ENCODE results near the gene ZFAND2A.
"Not testable (repeated sequence)": the region's sequence is repeated elsewhere in the genome, so short reads cannot be mapped to it uniquely, and the experiment has no call there.

Gene ZFAND2A

DNA sequence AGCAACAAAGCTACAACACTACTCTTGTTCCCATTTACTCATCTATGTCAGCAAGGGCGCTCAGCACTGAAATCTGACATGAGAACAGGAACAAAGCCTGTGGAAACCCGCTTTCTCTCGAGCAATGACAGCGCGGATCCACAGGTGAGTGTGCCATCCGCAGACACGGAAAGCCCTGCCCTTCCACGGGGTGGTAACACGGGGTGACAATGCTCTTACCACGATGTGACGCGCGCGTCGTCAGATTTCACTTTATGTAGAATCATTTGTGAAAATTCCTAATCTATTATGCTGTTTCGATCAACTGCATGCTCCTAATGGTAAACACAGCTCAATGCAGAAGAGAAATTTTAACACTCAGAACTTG is 34.4 kb downstream of the ZFAND2A start:
- Mint-ChIP-seq H3K36me3 (no peaks in the 10 kb centered on the region), H3K9me3 (ENCODE audit: low read depth) (no peaks in the 10 kb centered on the region), H3K27me3 (no peaks in the 10 kb centered on the region), H3K4me3 (no peak overlapping the region), H3K27ac (no peak overlapping the region), H3K4me1 (ENCODE audit: low read depth) (no peaks in the 10 kb centered on the region)

DNA sequence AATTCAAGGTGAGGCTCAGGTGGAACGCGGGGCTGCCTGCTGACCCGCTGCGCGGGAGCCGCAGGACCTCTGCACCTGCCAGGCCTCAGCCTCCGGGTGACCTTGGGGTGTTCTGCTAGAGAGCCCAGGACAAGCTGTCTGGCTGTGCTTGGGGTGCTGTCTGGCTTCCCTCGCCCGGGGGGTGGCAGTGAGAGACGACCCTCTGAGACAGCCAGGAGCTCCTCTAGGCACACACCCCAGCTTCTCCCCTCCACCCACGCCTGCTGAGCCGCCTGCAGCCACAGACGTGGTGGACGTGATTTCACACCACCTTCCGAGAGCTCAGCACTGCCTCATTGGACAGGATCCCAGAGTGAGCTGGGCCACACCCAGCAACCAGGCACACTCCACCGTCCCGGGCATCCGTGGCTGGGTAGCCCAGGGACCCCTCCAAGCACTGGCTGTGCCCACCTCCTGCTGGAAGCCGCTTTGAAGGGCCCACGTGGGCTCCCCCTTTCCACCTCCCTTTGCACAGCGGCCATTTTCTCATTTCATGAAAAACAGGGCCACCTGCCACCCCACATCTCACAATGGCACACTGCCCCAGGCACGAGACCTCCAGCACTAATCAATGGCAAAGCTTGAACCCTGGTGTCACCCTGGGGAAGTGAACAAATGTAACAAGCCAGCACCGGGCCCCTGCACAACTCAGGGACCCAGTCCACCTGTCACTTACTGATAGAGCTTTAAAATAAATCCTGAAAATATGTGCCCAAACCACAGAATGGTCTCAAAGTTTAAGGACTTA is 35.0 kb downstream of the ZFAND2A start:
- Mint-ChIP-seq H3K36me3 (no peaks in the 10 kb centered on the region), H3K4me1 (ENCODE audit: low read depth) (no peaks in the 10 kb centered on the region), H3K27ac (no peak overlapping the region), H3K9me3 (ENCODE audit: low read depth) (no peaks in the 10 kb centered on the region), H3K27me3 (no peaks in the 10 kb centered on the region), H3K4me3 (no peak overlapping the region)

DNA sequence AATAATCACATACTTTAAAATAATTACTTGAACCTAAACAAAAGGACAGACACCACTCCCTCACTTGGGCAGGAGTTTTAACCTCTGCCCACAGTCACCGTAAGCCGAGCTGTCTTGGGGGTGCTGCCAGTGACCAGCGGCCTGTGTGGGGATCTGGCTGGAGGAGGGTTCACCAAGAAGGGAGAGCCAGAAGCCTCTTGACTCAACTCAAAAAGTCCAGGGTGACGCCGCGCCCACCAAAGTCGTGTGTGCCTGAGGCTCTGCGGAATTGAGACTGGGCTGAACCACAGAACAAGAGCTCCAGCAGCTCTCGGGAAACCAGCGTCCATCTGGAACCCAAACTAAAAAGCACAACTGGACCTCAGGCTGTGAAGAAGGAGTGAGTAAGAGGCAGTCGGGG is 35.8 kb downstream of the ZFAND2A start:
- no peaks in the 10 kb centered on the region for H3K9me3 Mint-ChIP-seq (ENCODE audit: low read depth)

DNA sequence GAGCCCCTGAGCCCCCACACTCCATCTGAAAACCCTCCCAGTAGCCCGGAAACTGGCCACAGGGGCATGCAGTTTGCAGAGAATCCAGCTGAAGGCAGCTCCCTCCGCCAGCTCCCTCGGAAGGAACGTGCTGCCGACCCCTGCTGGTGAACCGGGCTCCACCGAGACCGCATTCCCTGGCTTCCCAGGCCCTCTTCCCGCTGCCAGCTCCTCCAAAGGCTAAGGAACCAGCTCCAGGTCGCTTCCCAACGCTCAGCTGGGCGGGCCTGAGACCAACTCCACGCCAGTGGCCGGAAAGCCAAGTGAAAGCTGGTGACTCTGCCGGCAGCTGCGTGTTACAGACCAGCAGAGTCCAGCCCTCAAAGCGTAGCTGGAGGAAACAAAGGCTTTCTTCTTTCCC is 36.3 kb downstream of the ZFAND2A start:
- Mint-ChIP-seq H3K4me1 (ENCODE audit: low read depth) (peaks cover 5% of the 10 kb centered on the region), H3K36me3 (no peaks in the 10 kb centered on the region), H3K4me3 (no peak overlapping the region), H3K27ac (no peak overlapping the region), H3K27me3 (no peaks in the 10 kb centered on the region), H3K9me3 (ENCODE audit: low read depth) (no peaks in the 10 kb centered on the region)

More for the DNA sequence above, 35.8 kb downstream of the ZFAND2A start:
- Mint-ChIP-seq H3K27me3 (no peaks in the 10 kb centered on the region), H3K36me3 (no peaks in the 10 kb centered on the region), H3K4me3 (no peak overlapping the region), H3K27ac (no peak overlapping the region), H3K4me1 (ENCODE audit: low read depth) (peaks cover 3% of the 10 kb centered on the region)

DNA sequence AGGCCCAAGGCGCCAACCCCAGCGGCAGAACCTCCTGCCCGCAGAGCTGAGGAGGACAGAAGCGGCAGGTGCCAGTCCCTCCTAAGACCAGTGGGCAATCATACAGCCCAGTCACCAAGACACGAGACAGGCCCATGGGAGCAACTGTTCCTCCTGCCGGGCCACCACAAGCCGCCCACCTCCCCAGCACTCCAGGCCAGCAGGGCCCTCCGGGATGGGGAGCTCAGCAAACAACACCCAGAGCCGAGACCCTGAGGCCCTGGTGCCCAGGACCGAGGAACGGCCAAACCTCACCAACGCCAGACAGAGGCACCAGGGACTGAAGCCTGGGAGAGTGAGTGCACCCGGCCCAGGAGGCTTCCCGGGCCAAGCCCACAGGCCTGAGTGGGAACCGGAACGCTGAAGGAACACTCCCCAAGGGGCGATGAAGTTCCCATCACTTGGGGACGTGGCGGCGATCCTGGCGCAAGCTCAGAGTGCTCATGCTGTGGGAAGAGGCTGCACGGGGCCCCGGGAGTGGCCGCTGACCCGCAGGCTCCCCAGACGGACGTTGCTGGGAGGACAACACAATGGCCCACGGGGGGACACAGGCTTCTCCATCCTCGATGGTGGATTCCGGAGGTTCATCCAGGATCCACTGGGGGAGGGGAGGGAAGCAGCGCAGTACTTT is 37.0 kb downstream of the ZFAND2A start:
- H3K4me3 Mint-ChIP-seq: no peak overlapping the region
- H3K9me3 Mint-ChIP-seq (ENCODE audit: low read depth): no peaks in the 10 kb centered on the region
- no peak overlapping the region for H3K27ac Mint-ChIP-seq
- no peaks in the 10 kb centered on the region for H3K36me3 Mint-ChIP-seq
- peaks cover 10% of the 10 kb centered on the region for H3K4me1 Mint-ChIP-seq (ENCODE audit: low read depth)
- H3K27me3 Mint-ChIP-seq: no peaks in the 10 kb centered on the region

DNA sequence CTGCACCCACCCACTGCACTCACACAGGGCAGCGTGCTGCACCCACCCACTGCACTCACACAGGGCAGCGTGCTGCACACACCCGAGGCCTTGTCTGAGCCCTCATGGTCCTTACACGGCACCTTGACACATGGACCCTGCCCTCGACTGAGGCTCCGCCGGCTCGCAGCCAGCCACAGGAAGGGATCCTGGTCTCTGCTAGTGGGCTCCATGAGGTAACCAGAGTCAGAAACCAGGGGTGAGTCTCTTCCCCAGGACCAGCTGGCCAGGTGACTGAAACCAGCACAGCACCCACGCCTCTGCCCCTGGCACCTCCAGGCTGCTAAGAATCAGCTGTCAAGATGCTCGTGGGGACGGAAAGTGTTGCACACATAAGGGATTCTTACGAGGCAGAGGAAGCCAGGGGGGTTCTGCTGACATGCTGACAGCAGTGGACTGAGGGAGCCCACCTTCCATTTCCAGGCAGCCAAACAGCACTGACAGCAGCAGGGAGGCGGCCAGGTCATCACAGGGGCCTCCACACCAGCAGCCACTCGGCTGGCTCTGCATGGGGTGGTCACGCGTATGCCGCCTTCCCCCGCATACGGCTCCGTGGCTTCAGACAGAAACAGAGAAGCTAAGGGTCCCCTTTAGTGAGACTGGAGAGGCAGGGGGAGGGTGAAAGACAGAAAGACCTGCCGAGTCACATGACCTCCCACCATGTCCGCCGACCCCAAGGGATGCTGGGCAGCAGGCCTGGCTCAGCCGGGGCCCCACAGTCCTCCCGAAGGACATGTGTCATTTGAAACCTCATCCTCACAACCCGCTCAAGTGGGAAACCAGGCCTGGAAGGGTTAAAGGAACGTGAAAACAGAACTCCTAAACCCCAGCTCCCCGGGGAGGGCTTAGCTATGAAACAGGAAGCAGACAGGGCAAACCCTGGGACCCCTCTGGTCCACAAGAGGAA is 37.8 kb downstream of the ZFAND2A start:
- peaks cover 2% of the 10 kb centered on the region for H3K36me3 Mint-ChIP-seq
- no peaks in the 10 kb centered on the region for H3K9me3 Mint-ChIP-seq (ENCODE audit: low read depth)
- H3K4me1 Mint-ChIP-seq (ENCODE audit: low read depth): peaks cover 10% of the 10 kb centered on the region
- H3K4me3 Mint-ChIP-seq: no peak overlapping the region
- no peak overlapping the region for H3K27ac Mint-ChIP-seq
- no peaks in the 10 kb centered on the region for H3K27me3 Mint-ChIP-seq

DNA sequence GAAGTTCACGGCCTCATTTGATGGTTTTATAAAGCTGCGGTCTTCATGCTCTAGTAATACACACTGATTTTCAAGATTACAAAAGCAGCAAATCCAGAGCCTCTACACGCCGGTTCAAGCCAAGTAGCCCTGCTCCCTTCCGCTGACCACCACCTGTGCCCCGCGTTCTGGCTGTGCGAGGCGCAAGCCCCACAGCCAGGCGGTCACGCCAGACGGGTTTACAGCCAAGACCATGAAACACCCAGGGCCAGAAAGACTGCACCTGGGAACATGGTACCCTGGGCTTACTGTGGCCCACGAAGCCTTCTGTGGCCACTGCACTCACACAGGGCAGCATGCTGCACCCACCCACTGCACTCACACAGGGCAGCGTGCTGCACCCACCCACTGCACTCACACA is 38.5 kb downstream of the ZFAND2A start:
- no peak overlapping the region for H3K4me3 Mint-ChIP-seq
- H3K36me3 Mint-ChIP-seq: peaks cover 2% of the 10 kb centered on the region
- peaks cover 10% of the 10 kb centered on the region for H3K4me1 Mint-ChIP-seq (ENCODE audit: low read depth)
- no peaks in the 10 kb centered on the region for H3K9me3 Mint-ChIP-seq (ENCODE audit: low read depth)
- H3K27ac Mint-ChIP-seq: no peak overlapping the region
- H3K27me3 Mint-ChIP-seq: no peaks in the 10 kb centered on the region

DNA sequence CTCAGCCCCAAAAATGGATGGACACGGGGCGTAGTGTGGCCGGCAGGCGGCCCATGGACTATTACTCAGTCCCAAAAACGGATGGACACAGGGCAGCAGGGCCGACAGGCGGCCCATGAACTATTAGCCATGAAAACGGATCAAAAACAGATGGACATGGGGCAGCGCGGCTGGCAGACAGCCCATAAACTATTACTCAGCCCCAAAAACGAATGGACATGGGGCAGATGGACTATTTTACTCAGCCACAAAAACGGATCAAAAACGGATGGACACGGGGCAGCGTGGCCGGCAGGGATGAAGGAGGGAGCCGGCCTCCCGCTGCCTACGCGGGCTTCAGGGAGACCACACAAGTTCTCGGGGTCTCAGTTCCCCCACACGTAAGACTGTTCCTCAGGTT is 39.2 kb downstream of the ZFAND2A start:
- Mint-ChIP-seq H3K4me3 (no peak overlapping the region), H3K4me1 (ENCODE audit: low read depth) (peaks cover 10% of the 10 kb centered on the region), H3K27me3 (no peaks in the 10 kb centered on the region), H3K27ac (no peak overlapping the region), H3K9me3 (ENCODE audit: low read depth) (no peaks in the 10 kb centered on the region), H3K36me3 (peaks cover 2% of the 10 kb centered on the region)

DNA sequence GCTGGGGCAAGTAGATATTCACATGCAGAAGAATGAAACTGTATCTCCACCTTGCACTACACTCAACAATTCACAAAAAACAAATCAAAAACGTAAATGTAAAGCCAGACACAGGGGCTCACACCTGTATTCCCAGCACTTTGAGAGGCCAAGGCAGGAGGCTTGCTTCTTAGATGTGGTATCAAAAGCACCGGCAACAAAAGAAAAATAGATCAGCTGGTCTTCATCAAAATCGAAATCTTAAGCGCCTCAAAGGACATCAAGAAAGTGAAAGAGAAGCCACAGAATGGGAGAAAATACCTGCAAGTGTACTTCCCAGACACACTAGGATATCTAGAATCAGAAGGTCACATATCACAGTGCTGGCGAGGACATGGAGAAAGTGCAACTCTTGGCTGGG is 40.8 kb downstream of the ZFAND2A start:
- H3K27me3 Mint-ChIP-seq: no peaks in the 10 kb centered on the region
- no peak overlapping the region for H3K4me3 Mint-ChIP-seq
- peaks cover 10% of the 10 kb centered on the region for H3K4me1 Mint-ChIP-seq (ENCODE audit: low read depth)
- no peaks in the 10 kb centered on the region for H3K9me3 Mint-ChIP-seq (ENCODE audit: low read depth)
- peaks cover 2% of the 10 kb centered on the region for H3K36me3 Mint-ChIP-seq
- no peak overlapping the region for H3K27ac Mint-ChIP-seq

DNA sequence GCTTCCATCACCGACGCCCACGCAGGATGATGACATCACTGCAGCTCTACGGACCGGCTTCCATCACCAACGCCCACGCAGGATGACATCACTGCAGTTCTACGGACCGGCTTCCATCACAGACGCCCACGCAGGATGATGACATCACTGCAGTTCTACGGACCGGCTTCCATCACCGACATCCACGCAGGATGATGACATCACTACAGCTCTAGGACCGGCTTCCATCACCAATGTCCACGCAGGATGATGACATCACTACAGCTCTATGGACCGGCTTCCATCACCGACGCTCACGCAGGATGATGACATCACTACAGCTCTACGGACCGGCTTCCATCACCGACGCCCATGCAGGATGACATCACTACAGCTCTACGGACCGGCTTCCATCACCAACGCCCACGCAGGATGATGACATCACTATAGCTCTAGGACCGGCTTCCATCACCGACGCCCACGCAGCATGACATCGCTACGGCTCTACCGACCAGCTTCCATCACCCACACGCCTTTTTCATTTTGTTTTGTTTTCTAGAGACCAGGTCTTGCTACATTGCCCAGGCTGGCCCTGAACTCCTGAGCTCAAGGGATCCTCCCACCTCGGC is 42.6 kb downstream of the ZFAND2A start:
- H3K9me3 Mint-ChIP-seq (ENCODE audit: low read depth): no peaks in the 10 kb centered on the region
- peaks cover 2% of the 10 kb centered on the region for H3K36me3 Mint-ChIP-seq
- no peaks in the 10 kb centered on the region for H3K27me3 Mint-ChIP-seq
- peaks cover 10% of the 10 kb centered on the region for H3K4me1 Mint-ChIP-seq (ENCODE audit: low read depth)
- no peak overlapping the region for H3K27ac Mint-ChIP-seq
- no peak overlapping the region for H3K4me3 Mint-ChIP-seq

DNA sequence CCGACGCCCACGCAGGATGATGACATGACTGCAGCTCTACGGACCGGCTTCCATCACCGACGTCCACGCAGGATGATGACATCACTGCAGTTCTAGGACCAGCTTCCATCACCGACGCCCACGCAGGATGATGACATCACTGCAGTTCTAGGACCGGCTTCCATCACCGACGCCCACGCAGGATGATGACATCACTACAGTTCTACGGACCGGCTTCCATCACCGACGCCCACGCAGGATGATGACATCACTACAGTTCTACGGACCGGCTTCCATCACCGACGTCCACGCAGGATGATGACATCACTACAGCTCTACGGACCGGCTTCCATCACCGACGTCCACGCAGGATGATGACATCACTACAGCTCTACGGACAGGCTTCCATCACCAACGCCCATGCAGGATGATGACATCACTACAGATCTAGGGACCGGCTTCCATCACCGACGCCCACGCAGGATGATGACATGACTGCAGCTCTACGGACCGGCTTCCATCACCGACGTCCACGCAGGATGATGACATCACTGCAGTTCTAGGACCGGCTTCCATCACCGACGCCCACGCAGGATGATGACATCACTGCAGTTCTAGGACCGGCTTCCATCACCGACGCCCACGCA is 43.5 kb downstream of the ZFAND2A start:
- not testable (repeated sequence) for H3K36me3 Mint-ChIP-seq; H3K9me3 Mint-ChIP-seq (ENCODE audit: low read depth); H3K27ac Mint-ChIP-seq; H3K4me3 Mint-ChIP-seq; H3K27me3 Mint-ChIP-seq; H3K4me1 Mint-ChIP-seq (ENCODE audit: low read depth)

DNA sequence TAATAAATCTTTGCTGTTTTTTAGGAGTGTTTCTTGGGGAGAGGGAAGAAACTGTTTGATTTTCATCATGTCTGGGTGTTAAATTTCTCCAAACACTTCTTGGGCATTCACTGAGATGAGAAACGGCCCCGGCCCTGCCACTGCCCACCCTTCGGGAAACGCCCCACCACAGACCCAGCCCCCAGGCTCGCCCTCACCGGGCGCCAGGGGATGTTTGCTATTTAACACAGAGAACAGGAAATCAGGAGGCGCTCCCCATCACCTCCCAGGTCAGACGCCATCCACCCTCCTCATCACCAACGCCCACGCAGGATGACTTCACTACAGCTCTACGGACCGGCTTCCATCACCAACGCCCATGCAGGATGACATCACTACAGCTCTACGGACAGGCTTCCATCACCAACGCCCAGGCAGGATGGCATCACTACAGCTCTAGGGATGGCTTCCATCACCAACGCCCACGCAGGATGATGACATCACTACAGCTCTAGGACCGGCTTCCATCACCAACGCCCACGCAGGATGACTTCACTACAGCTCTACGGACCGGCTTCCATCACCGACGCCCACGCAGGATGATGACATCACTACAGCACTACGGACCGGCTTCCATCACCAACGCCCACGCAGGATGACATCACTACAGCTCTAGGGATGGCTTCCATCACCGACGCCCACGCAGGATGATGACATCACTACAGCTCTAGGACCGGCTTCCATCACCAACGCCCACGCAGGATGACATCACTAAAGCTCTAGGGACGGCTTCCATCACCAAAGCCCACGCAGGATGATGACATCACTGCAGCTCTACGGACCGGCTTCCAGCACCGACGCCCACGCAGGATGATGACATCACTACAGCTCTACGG is 44.6 kb downstream of the ZFAND2A start:
- not testable (repeated sequence) for H3K27ac Mint-ChIP-seq; H3K27me3 Mint-ChIP-seq; H3K9me3 Mint-ChIP-seq (ENCODE audit: low read depth); H3K4me3 Mint-ChIP-seq; H3K36me3 Mint-ChIP-seq; H3K4me1 Mint-ChIP-seq (ENCODE audit: low read depth)

DNA sequence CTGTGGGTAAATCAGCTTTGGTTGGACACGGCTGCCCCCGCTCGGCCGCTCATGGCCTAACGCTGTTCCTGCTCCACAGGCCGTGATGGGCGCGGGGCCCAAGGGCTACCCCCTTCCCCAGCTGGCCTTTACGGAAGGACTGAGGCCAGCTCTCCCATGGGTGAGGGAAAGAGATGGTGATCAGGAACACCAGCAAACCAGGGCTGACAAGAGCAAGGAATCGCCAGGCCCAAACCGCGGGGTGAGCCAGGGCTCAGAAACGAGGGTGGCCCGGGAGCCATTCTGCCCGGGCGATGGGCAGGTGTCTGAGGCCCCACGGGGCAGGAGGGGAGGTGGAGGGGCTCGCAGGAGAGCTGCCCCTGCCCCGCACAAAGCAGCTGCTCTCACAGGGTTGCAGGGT is 45.5 kb downstream of the ZFAND2A start:
- H3K4me3 Mint-ChIP-seq: no peak overlapping the region
- H3K27ac Mint-ChIP-seq: no peak overlapping the region
- H3K36me3 Mint-ChIP-seq: peaks cover 2% of the 10 kb centered on the region
- no peaks in the 10 kb centered on the region for H3K27me3 Mint-ChIP-seq
- H3K4me1 Mint-ChIP-seq (ENCODE audit: low read depth): peaks cover 10% of the 10 kb centered on the region
- H3K9me3 Mint-ChIP-seq (ENCODE audit: low read depth): no peaks in the 10 kb centered on the region

DNA sequence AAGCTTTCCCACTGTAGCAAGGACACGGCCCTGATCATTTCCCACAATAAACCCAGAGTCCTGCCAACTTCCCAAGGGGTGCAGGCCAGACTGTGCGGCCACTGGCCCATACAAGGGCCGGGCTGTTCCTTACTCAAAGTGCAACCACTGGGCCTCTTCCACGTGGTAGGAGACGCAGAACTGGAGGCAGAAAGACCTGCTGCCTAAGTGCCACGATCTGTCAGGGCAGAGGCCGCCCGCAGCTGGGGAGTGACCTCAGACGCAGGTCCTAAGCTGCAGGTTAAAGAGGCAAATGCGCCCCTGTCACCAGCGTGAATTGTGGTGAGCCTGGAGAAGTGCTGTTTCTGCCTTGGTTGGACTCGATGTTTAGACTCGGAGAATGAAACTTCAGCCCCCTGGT is 45.9 kb downstream of the ZFAND2A start:
- H3K27ac Mint-ChIP-seq: no peak overlapping the region
- H3K27me3 Mint-ChIP-seq: no peaks in the 10 kb centered on the region
- H3K9me3 Mint-ChIP-seq (ENCODE audit: low read depth): no peaks in the 10 kb centered on the region
- no peak overlapping the region for H3K4me3 Mint-ChIP-seq
- H3K4me1 Mint-ChIP-seq (ENCODE audit: low read depth): peaks cover 6% of the 10 kb centered on the region
- H3K36me3 Mint-ChIP-seq: peaks cover 2% of the 10 kb centered on the region
